NCI-H446 (cell line): Measurements from ENCODE around the gene WDR33.
A peak's percentile ranks its signal among the peaks of the same experiment; 100 is the strongest.

Experiments
- DNase-seq, 2 experiments: peaks; one replicate each; lab custom pipeline; 2025; lab: John Stamatoyannopoulos, UW

WDR33 gene

DNA sequence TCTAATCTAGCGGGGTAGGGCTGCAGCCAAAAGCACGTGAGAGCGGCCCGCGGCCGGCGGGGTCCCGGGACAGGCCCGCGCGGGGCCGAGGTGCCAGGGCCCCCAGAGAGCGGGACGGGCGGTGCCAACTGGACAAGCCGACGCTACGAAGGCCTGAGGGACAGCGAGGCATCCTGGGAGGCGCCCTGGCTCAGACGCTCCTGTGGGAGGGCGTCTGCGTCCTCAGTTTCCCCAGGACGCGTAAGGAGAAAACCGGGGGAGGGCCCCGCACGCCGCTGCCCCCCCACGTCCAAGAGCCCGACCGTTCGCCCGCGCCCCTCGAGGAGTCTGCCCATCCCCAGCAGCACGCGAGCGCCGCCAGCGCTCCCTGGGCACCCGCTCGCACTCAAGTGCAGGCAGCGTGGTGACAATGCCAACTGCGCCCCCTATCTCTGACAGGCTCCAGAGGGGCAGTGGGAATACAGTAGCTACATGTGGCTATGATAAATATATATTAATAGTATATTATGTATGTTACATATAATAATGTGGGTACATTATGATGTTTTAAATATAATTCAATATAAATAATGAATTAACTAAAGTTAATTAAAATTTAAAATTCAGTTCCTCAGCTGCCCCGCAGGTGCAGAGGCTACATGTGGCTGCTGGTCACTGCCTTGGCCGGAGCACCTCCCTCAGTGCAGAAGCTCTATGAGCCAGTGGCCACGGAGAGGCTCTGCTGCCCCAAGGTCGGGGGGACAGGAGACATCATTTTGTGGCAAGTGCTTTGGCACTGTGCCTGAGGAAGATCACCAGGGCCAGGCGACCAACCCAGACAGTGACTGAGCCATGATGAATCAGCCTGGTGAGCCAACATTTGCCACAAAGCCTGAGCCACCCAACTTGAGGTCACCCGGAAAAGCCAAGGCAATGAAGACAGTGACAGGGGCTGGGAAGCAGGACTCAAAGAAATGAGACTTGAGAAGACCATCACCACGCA, 115.2 kb downstream of the WDR33 start:
- DNase-seq, result no peak

DNA sequence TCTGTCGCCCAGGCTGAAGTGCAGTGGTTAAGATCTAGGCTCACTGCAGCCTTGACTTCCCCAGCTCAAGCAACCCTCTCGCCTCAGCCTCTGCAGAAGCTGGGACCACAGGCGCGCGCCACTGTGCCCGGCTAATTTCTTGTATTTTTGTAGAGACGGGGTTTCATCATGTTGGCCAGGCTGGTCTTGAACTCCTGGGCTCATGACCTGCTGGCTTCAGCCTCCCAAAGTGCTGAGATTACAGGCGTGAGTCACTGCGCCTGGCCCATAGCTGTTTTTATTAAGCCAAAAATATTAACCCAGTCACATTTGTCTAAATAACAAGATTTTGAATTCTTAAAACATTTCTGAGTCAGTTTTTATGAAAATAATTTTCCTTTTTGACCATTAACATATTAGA, 116.0 kb downstream of the WDR33 start:
- no peak for DNase-seq

DNA sequence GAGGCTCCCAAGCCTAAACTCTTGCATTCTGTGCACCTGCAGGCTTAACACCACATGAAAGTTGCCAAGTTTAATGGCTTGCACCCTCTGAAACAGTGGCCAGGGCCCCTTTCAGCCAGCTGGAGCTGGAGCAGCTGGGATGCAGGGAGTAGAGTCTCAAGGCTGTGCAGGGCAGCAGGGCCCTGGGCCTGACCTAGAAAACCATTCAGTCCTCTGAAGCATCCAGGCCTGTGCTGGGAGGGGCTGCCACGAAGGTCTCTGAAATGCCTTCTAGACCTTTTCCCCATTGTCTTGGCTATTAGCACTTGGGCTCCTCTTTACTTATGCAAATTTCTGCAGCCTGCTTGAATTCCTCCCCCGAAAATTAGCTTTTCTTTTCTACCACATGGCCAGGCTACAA, 120.3 kb downstream of the WDR33 start:
- DNase-seq, result no peak

- DNase-seq, result no peak
Measured at GRCh38 chr2:127688405-127688804, 122.6 kb downstream of the WDR33 start.

DNA sequence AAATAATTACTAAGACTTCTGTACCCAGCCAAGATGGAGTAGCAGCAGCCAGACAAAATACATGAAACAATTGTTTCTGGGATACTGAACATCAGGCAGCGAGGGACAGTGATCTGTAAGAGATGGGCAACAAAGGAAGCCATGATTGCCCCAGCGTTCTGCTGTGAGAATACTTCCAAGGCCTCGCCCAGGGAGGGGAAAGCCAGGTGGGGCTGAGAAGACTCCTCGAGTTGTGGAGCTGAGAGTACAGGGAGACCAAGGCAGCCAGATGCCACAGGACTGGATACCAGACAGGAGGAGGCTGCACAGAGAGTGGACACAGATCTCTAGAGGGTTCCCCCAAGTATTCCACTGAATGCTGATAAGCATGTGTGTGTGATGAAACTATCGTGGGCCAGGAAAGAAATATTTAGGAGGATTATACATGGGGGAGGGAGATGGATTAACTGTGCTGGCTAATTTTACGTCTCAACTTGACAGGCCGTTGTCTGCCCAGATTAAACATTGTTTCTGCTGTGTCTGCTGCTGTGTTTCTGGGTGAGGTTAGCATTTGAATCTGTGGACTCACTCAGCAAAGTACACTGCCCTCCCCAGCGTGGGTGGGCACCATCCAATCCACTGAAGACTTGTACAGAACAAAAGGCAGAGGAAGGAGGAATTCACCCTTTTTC, 125.4 kb downstream of the WDR33 start:
- no peak for DNase-seq

- no peak for DNase-seq
Measured at GRCh38 chr2:127683757-127684156, 127.2 kb downstream of the WDR33 start.

GRCh38 chr2:127683056-127683455, 127.9 kb downstream of the WDR33 start:
- DNase-seq, result no peak

DNA sequence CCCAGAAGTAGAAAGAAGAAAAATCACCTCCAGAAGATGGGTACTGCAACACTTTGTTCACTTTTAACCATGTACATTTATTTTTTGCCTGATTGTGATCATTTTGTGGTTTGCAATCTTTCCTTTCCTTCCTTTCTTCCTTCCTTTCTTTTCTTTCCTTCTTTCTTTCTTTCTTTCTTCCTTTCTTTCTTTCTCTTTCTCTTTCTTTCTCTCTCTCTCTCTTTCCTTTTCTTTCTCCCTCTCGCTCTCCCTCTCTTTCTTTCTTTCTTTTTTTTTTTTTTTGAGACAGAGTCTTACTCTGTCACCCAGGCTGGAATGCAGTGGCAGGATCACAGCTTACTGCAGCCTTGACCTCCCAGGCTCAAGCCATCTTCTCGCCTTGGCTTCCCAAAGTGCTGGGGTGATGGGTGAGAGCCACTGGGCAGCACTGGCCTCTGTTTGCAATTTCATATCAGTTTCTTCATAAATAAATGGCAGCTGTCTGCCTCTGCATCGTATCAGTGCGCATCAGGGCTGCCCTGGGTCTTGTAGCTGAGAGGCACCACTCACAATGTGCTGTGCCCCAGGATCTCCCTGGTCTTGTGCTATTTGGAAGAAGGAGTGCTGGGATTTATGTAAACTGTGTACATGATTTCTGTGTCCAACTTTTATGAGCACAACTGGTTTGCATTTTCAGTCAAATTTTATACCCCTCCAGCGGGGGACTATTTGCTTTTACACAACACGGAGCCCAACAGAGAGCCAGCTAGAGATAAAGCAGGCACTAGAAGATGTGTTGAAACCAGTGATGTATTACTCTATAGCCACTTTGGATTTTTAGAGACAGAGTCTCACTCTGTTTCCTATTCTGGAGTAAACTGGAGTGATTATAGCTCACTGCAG, 128.8 kb downstream of the WDR33 start:
- DNase-seq, result no peak

DNA sequence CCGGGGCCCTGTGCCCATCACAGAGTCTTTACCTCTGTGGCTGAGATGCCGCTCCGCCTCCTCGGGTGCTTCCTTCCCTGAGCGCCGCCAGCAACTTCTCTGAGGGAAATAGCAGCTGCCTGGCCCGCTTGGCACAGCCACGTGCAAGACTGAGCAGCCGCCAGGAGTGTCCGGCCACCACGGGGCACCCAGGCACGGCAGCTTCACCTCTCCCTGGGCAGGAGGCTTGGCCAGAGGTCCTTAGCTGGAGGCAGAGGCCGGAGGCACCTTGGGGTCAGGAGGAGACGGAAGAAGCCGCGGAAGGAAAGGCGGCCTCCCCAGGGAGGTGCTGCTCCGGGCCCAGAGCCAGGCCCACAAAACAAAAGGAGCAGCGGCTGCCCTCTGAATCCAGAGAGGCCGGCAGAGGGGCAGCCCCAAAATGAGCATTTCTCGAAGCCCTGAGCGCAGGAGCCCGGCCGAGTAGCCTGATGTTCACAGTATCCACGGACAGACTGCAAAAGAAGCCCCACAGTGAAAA, 129.6 kb downstream of the WDR33 start:
- DNase-seq, result peak in 1 of 2 experiments; percentile 36

- DNase-seq, result no peak
Measured at GRCh38 chr2:127680706-127681287, 130.2 kb downstream of the WDR33 start.

GRCh38 chr2:127679680-127680361, 131.2 kb downstream of the WDR33 start:
- no peak for DNase-seq

- DNase-seq, result no peak
Measured at GRCh38 chr2:127678991-127679390, 132.0 kb downstream of the WDR33 start.

DNA sequence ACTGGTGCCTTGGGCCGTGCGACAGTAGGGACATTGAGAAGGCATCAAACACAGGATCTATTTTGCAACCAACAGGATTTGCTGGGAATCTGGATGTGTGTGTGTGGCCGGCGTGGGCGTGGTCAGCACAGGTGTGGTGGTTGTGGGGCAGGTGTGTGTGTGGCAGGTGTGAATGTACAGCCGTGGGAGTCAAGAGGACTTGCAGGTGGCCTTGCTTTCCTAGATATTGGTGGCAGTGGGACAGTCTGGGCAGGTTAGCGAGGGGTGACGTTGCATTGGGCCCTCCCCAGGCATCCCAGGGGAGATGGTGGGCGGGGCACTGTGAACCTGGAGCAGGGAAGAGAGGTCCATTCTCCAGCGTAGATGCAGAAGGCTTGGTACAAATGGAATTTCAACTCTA, 132.4 kb downstream of the WDR33 start:
- no peak for DNase-seq

- no peak for DNase-seq
Measured at GRCh38 chr2:127676906-127677305, 134.1 kb downstream of the WDR33 start.

- DNase-seq, result no peak
Measured at GRCh38 chr2:127675331-127676261, 135.4 kb downstream of the WDR33 start, which contains the start of gene LIMS2. TSS of gene LIMS2 (minus strand) at chr2:127675530. CDS start at chr2:127675024, 506 bp downstream.

DNA sequence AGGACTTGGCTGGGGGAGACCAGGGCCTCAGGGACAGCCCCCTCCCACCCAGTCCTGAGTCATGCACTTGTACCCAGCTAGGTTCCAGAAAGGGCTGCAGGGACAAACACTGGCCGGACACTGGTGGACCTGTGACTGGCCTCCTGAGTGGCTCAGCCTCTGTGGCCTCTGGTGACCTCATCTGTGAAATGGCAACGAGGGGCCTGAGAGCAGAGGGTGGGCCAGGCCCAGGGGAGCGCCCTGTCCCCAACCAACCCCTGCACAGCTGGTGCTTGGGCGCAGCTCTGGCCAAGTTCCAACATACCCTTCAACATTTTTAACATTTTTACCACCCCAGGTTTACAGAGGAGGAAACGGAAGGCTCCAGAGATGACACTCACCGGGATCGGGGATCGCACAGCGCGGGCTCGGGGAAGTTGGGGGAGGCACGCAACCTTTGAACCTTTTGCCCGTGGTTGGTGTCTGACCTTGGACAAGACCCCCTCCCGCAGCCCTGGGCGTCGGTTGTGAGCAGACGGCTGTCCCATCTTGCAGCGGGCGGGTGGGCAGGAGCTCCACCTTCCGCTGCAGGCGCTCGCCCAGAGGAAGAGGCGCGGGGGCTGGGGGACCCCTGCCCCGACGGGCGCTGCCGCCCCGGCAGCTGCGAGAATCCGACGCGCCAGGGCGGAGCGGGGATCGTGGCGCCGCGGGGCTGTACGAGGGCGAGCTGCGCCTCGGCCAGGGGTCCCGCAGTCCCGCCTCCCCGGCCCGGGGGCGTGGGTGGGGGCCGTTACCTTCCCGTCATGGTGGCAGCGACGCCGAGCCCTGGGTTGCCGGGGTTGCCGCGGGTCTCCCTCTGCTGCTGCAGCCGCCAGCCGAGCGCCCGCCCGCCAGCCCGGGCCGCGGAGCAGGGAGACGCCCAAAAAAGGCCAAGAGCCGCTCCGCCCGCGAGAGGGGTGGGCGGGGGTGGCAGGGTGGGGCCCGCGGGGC, 136.4 kb downstream of the WDR33 start:
- DNase-seq, result no peak

DNA sequence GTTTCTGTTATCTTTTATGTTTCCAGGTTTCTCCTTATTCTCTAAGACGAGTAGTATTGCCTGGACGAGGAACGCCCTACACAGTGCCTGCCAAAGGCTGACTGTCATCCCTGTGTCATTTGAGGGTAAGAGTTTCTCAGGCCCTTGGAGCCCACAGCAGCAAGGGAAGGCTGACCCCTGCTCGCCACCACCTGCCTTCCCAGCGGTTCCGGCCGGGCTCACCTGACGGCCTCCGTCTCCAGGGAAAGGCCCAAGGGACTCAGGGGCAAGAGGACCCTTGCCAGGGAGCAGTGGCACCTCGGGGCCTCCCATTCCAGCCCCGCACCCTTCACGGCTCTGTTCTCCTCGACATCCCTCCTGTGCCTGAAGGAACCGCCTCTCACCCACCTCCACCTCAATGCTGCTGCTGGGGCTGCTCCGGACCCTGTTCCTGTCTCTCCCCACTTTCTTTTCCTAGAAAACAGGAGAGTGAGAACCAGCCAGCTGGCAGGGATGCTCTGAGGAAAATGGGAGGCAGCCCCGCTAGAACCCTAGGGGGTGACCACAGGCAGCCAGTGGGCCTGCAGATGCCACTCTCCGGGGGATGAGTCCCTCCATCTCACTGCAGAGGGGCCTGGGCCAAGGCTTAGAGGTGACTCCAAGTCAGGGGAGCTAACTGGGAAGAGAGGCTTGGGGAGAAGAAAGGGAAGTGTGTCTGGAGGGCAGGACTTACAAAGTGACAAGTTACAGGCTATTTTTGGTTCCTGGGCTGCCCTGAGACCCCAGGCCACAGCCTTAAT, 137.5 kb downstream of the WDR33 start:
- DNase-seq, result no peak
